ENCODE results near the gene CD59. TPM values are rescaled to one million over a fixed set of nuclear protein-coding genes. Genes with fewer than 3 reads are reported as not detected.

Gene CD59
- total RNA-seq, 1 donor from 2014 or later, result 1,004 TPM

- Histone ChIP-seq H3K27ac (no peak overlapping the region), H3K36me3 (no peaks in the 10 kb centered on the region), H3K9me3 (no peaks in the 10 kb centered on the region), H3K4me1 (peaks cover 17% of the 10 kb centered on the region), H3K4me3 (no peak overlapping the region), H3K27me3 (no peaks in the 10 kb centered on the region)
- no peak for TF ChIP-seq CTCF (IDR thresholded peaks at IDR 0.05)
- intact Hi-C loops (cut with DNase I), result no loop called here
- ATAC-seq (no peak), DNase-seq (no peak)
Observed at GRCh38 chr11:33775832-33776470, 39.7 kb upstream of the CD59 start.

- Histone ChIP-seq H3K4me3 (peak overlapping the region; percentile 68), H3K27ac (no peak overlapping the region), H3K27me3 (no peaks in the 10 kb centered on the region), H3K4me1 (peaks cover 17% of the 10 kb centered on the region), H3K9me3 (no peaks in the 10 kb centered on the region), H3K36me3 (peaks cover under 1% of the 10 kb centered on the region)
- no peak for TF ChIP-seq CTCF (IDR thresholded peaks at IDR 0.05)
- intact Hi-C loops (cut with DNase I), result no loop called here
- ATAC-seq (no peak), DNase-seq (no peak)
Observed at GRCh38 chr11:33775467-33775807, 39.2 kb upstream of the CD59 start.

- ATAC-seq (peak; percentile 4), DNase-seq (no peak)
- Histone ChIP-seq H3K4me1 (peaks cover 17% of the 10 kb centered on the region), H3K27me3 (no peaks in the 10 kb centered on the region), H3K36me3 (peaks cover 6% of the 10 kb centered on the region), H3K9me3 (no peaks in the 10 kb centered on the region), H3K4me3 (peak overlapping the region; percentile 68), H3K27ac (peak overlapping the region; percentile 73)
- no peak for TF ChIP-seq CTCF (IDR thresholded peaks at IDR 0.05)
- intact Hi-C loops (cut with DNase I), result no loop called here
Observed at GRCh38 chr11:33774736-33775466, 38.7 kb upstream of the CD59 start.

GRCh38 chr11:33773987-33774735 lies 37.9 kb upstream of the CD59 start, which contains the start of gene FBXO3:
FBXO3 (minus strand) TSS chr11:33774520; CDS start chr11:33774497, 23 bp downstream.
- ATAC-seq (peak; percentile 97), DNase-seq (peak; percentile 93)
- Histone ChIP-seq H3K27me3 (no peaks in the 10 kb centered on the region), H3K4me3 (peak within 1 kb of the TSS; percentile 68), H3K4me1 (peaks cover 17% of the 10 kb centered on the region), H3K9me3 (no peaks in the 10 kb centered on the region), H3K36me3 (peaks cover 13% of the 10 kb centered on the region), H3K27ac (peak within 1 kb of the TSS; percentile 73)
- no peak for TF ChIP-seq CTCF (IDR thresholded peaks at IDR 0.05)
- intact Hi-C loops (cut with DNase I), result no loop called here

- DNase-seq (no peak), ATAC-seq (peak; percentile 3)
- Histone ChIP-seq H3K27me3 (no peaks in the 10 kb centered on the region), H3K36me3 (peaks cover 19% of the 10 kb centered on the region), H3K9me3 (no peaks in the 10 kb centered on the region), H3K27ac (peak overlapping the region; percentile 73), H3K4me3 (peak overlapping the region; percentile 68), H3K4me1 (peaks cover 17% of the 10 kb centered on the region)
- no peak for TF ChIP-seq CTCF (IDR thresholded peaks at IDR 0.05)
- intact Hi-C loops (cut with DNase I), result no loop called here
Observed at GRCh38 chr11:33773404-33773986, 37.3 kb upstream of the CD59 start.
